Naive thymus-derived CD8-positive, alpha-beta T cell (primary cell): ENCODE results near the gene CERS1. TPM values are rescaled to one million over a fixed set of nuclear protein-coding genes. Genes with fewer than 3 reads are reported as not detected.

ENCODE experiments used
- ATAC-seq, 2 donors: fragments of 150-1000 bp; cut with Tn5 transposase in 1 of 2; sonication (Bioruptor Pico), chemical (Tn5 transposase) in 1 of 2; 1 replicate in 1 of 2; 2 replicates in 1 of 2; pipeline ENCODE4 v1.10.0; 2021; ENCODE audit warnings: mild to moderate bottlenecking in 2 of 2, moderate library complexity in 2 of 2
- POLR2A ChIA-PET: fragments of 350-600 bp; sonication (Branson Sonifier 250); formaldehyde crosslinking; loops from one replicate; lab custom pipeline; 2021; ENCODE audit warnings: antibody characterized with exemption; lab: Charles Lee
- DNase-seq, 10 donors: peaks; one replicate each; pipeline versions ENCODE4 v3.0.0 to v3.0.0-alpha.2; 2020 to 2022
- H3K27ac Mint-ChIP-seq, 10 donors: one replicate each; pipeline ENCODE4 v1.8.0; 2020 to 2022; ENCODE audit warnings: mild to moderate bottlenecking in 10 of 10, mixed read lengths in 10 of 10, moderate library complexity in 4 of 10, inconsistent platforms in 1 of 10
- H3K27me3 Mint-ChIP-seq, 5 donors: one replicate each; pipeline ENCODE4 v1.8.0; 2021 to 2022; ENCODE audit warnings: mixed read lengths in 5 of 5
- H3K36me3 Mint-ChIP-seq, 3 donors: one replicate each; pipeline ENCODE4 v1.8.0; 2020 to 2022; ENCODE audit warnings: mixed read lengths in 3 of 3, mild to moderate bottlenecking in 2 of 3, inconsistent platforms in 1 of 3
- H3K4me1 Mint-ChIP-seq, 4 donors: one replicate each; pipeline ENCODE4 v1.8.0; 2021 to 2022; ENCODE audit warnings: mixed read lengths in 4 of 4
- H3K4me3 Mint-ChIP-seq, 10 donors: one replicate each; pipeline ENCODE4 v1.8.0; 2020 to 2022; ENCODE audit warnings: mild to moderate bottlenecking in 10 of 10, mixed read lengths in 10 of 10, moderate library complexity in 6 of 10, inconsistent platforms in 1 of 10
- H3K9me3 Mint-ChIP-seq, 9 donors: one replicate each; pipeline ENCODE4 v1.8.0; 2020 to 2022; ENCODE audit warnings: mixed read lengths in 9 of 9, mild to moderate bottlenecking in 3 of 9, inconsistent platforms in 1 of 9, moderate library complexity in 1 of 9
- polyA plus RNA-seq, 3 donors: library from polyadenylated mRNA; unstranded; fragments of 300-500 nt; fragmentation: Illumina TruSeq; gene quantifications; one replicate each; pipeline ENCODE4 v1.2.3, GENCODE V29; 2021
- total RNA-seq, 8 experiments: library from RNA in 2 of 8; stranded (reverse) in 2 of 8; gene quantifications; one replicate each; pipeline ENCODE4 v1.2.3 and lab custom pipeline; 2021 to 2026

The CERS1 gene
- total and polyA plus RNA-seq, 5 experiments from 2014 or later, result not detected

- Mint-ChIP-seq H3K36me3 (peaks cover 0 to 48% (median 6%) of the 10 kb centered on the region in 3 donors), H3K9me3 (no peaks in the 10 kb centered on the region), H3K27me3 (no peaks in the 10 kb centered on the region), H3K27ac (peak overlapping the region; percentile 82 to 98 (median 88)), H3K4me3 (peak overlapping the region; percentile 87 to 96 (median 94)), H3K4me1 (peaks cover 27 to 62% (median 61%) of the 10 kb centered on the region in 4 donors)
- ATAC-seq, result no peak
- POLR2A ChIA-PET, result interaction anchor here (1.0 to 3.3 kb wide), 3 partner anchors 9 to 245 kb away, joined by 3 to 46 read pairs (median 24); partner anchors contain the start of genes CRTC1 and REX1BD
- no peak for DNase-seq
These were observed 61.9 kb downstream of the CERS1 start for GRCh38 chr19:18833849-18834643.

GRCh38 chr19:18833141-18833476, 62.8 kb downstream of the CERS1 start:
- POLR2A ChIA-PET, result interaction anchor here (0.9 to 3.3 kb wide), 5 partner anchors 10 to 337 kb away, joined by 4 to 46 read pairs (median 8); partner anchors contain the start of gene REX1BD
- peaks cover 27 to 56% (median 54%) of the 10 kb centered on the region in 4 donors for H3K4me1 Mint-ChIP-seq
- ATAC-seq, result no peak
- DNase-seq, result no peak
- H3K4me3 Mint-ChIP-seq, result peak overlapping the region; percentile 87 to 96 (median 94)
- no peaks in the 10 kb centered on the region for H3K27me3 Mint-ChIP-seq
- peaks cover 0 to 40% (median 6%) of the 10 kb centered on the region in 3 donors for H3K36me3 Mint-ChIP-seq
- H3K27ac Mint-ChIP-seq, result peak overlapping the region; percentile 87 to 98 (median 93)
- no peaks in the 10 kb centered on the region for H3K9me3 Mint-ChIP-seq

GRCh38 chr19:18832306-18833140, 63.4 kb downstream of the CERS1 start:
- POLR2A ChIA-PET, result interaction anchor here (0.7 to 3.3 kb wide), 12 partner anchors 10 to 510 kb away, joined by 3 to 46 read pairs (median 4); partner anchors contain the start of genes COPE, DDX49, FKBP8 and REX1BD
- peak; percentile 56 to 62 for ATAC-seq
- Mint-ChIP-seq H3K4me1 (peaks cover 23 to 50% (median 48%) of the 10 kb centered on the region in 4 donors), H3K27me3 (peaks cover 0 to 5% (median 2%) of the 10 kb centered on the region in 5 donors), H3K4me3 (peak overlapping the region; percentile 87 to 96 (median 94)), H3K36me3 (peaks cover 0 to 34% (median 6%) of the 10 kb centered on the region in 3 donors), H3K27ac (peak overlapping the region; percentile 87 to 98 (median 93)), H3K9me3 (peaks cover 0 to 3% (median 0%) of the 10 kb centered on the region in 9 donors)
- DNase-seq, result peak in 2 of 10 donors; percentile 7 to 13

GRCh38 chr19:18831524-18832305, 64.2 kb downstream of the CERS1 start, which contains the start of gene UPF1:
TSS of gene UPF1 (plus strand) at chr19:18831959. CDS start at chr19:18832210, 251 bp downstream.
- DNase-seq (peak; percentile 89 to 99 (median 96)), ATAC-seq (peak; percentile 81 to 86)
- peaks cover 0 to 29% (median 6%) of the 10 kb centered on the region in 3 donors for H3K36me3 Mint-ChIP-seq
- peak within 1 kb of the TSS; percentile 75 to 98 (median 93) for H3K27ac Mint-ChIP-seq
- POLR2A ChIA-PET, result interaction anchor here (0.7 to 3.3 kb wide), 13 partner anchors 11 to 1077 kb away, joined by 3 to 46 read pairs (median 4); partner anchors contain the start of genes COPE, DDX49, FKBP8 and REX1BD
- peaks cover 0 to 5% (median 2%) of the 10 kb centered on the region in 5 donors for H3K27me3 Mint-ChIP-seq
- H3K9me3 Mint-ChIP-seq, result peaks cover 0 to 8% (median 0%) of the 10 kb centered on the region in 9 donors
- peaks cover 19 to 42% (median 40%) of the 10 kb centered on the region in 4 donors for H3K4me1 Mint-ChIP-seq
- H3K4me3 Mint-ChIP-seq, result peak within 1 kb of the TSS; percentile 87 to 96 (median 94)

GRCh38 chr19:18830488-18830887, 65.5 kb downstream of the CERS1 start:
- peaks cover 0 to 18% (median 6%) of the 10 kb centered on the region in 3 donors for H3K36me3 Mint-ChIP-seq
- POLR2A ChIA-PET, result interaction anchor here (2.9 kb wide), 1 partner anchor 89 kb away, joined by 12 read pairs; the partner anchor contains the start of genes COPE and DDX49
- DNase-seq (no peak), ATAC-seq (no peak)
- H3K4me1 Mint-ChIP-seq, result peaks cover 19 to 30% (median 29%) of the 10 kb centered on the region in 4 donors
- peaks cover 0 to 8% (median 0%) of the 10 kb centered on the region in 9 donors for H3K9me3 Mint-ChIP-seq
- H3K27me3 Mint-ChIP-seq, result peaks cover 0 to 7% (median 2%) of the 10 kb centered on the region in 5 donors
- H3K4me3 Mint-ChIP-seq, result peak overlapping the region in 9 of 10 donors; percentile 33 to 93 (median 58)
- H3K27ac Mint-ChIP-seq, result peak overlapping the region in 1 of 10 donors; percentile 35

- POLR2A ChIA-PET, result interaction anchor here (0.6 kb wide), 1 partner anchor 91 kb away, joined by 3 read pairs; no protein-coding TSS in a partner anchor
- Mint-ChIP-seq H3K9me3 (peaks cover 0 to 8% (median 0%) of the 10 kb centered on the region in 9 donors), H3K27ac (no peak overlapping the region), H3K4me1 (peaks cover 7 to 13% (median 12%) of the 10 kb centered on the region in 4 donors), H3K4me3 (no peak overlapping the region), H3K27me3 (peaks cover 0 to 7% (median 2%) of the 10 kb centered on the region in 5 donors), H3K36me3 (peaks cover 0 to 2% (median 1%) of the 10 kb centered on the region in 3 donors)
- DNase-seq (no peak), ATAC-seq (no peak)
These were observed 67.2 kb downstream of the CERS1 start for GRCh38 chr19:18828786-18829185.

Other genes starting within 250 kb of the CERS1 start
- 10 to 100 TPM; 24.2 to 25.7 TPM for gene CRTC1, start 212.5 kb downstream of the CERS1 start, total RNA-seq
- gene CRTC1, start 212.5 kb downstream of the CERS1 start, polyA plus RNA-seq, result 1 to 10 TPM; 1.2 to 2.0 (median 1.9) TPM
- gene COMP, start 104.9 kb downstream of the CERS1 start, total RNA-seq, result not detected
- not detected for gene COMP, start 104.9 kb downstream of the CERS1 start, polyA plus RNA-seq
- gene UPF1, start 64.2 kb downstream of the CERS1 start, total RNA-seq, result 100 to 1,000 TPM; 109 to 112 TPM
- 10 to 100 TPM in 1 of 3 donors, 1 to 10 TPM in 2; 7.5 to 28.4 (median 9.5) TPM for gene UPF1, start 64.2 kb downstream of the CERS1 start, polyA plus RNA-seq
- gene COPE, start 23.2 kb upstream of the CERS1 start, total RNA-seq, result 100 to 1,000 TPM; 145 to 149 TPM
- 100 to 1,000 TPM; 224 to 259 (median 235) TPM for gene COPE, start 23.2 kb upstream of the CERS1 start, polyA plus RNA-seq
- 10 to 100 TPM; 39.4 to 46.4 TPM for gene DDX49, start 23.6 kb upstream of the CERS1 start, total RNA-seq
- 10 to 100 TPM; 21.7 to 37.5 (median 24.7) TPM for gene DDX49, start 23.6 kb upstream of the CERS1 start, polyA plus RNA-seq
- gene HOMER3, start 45.1 kb upstream of the CERS1 start, total RNA-seq, result under 1 TPM in 1 of 2 experiments, not detected in 1; 0.55 TPM
- gene HOMER3, start 45.1 kb upstream of the CERS1 start, polyA plus RNA-seq, result not detected
- 100 to 1,000 TPM; 128 to 136 TPM for gene SUGP2, start 137.4 kb upstream of the CERS1 start, total RNA-seq
- 1 to 10 TPM; 7.4 to 8.2 (median 7.5) TPM for gene SUGP2, start 137.4 kb upstream of the CERS1 start, polyA plus RNA-seq
- gene ARMC6, start 137.4 kb upstream of the CERS1 start, total RNA-seq, result 10 to 100 TPM; 18.1 to 18.4 TPM
- 10 to 100 TPM; 29.5 to 42.4 (median 38.2) TPM for gene ARMC6, start 137.4 kb upstream of the CERS1 start, polyA plus RNA-seq
- gene SLC25A42, start 167.8 kb upstream of the CERS1 start, total RNA-seq, result 10 to 100 TPM; 32.0 to 33.6 TPM
- 10 to 100 TPM in 1 of 3 donors, 1 to 10 TPM in 2; 6.2 to 14.5 (median 8.4) TPM for gene SLC25A42, start 167.8 kb upstream of the CERS1 start, polyA plus RNA-seq
- 10 to 100 TPM; 28.3 to 31.3 TPM for gene TMEM161A, start 242.3 kb upstream of the CERS1 start, total RNA-seq
- 10 to 100 TPM; 20.1 to 21.8 (median 21.1) TPM for gene TMEM161A, start 242.3 kb upstream of the CERS1 start, polyA plus RNA-seq